WTC11 (cell line): Measurements from ENCODE around the gene ABHD13. TPM values are rescaled to one million over a fixed set of nuclear protein-coding genes. Genes with fewer than 3 reads are reported as not detected.

ENCODE experiments used
- ATAC-seq: fragments of 200-7000 bp; cut with Tn5 transposase; 2 replicates; pipeline ENCODE4 v1.10.0; 2021; ENCODE audit warnings: mild to moderate bottlenecking, moderate library complexity
- CTCF ChIA-PET: fragments of 300-600 bp; sonication (Branson Sonifier 250); formaldehyde crosslinking; loops from one replicate; lab custom pipeline; 2021; ENCODE audit warnings: antibody characterized with exemption; lab: Charles Lee
- POLR2A ChIA-PET: fragments of 350-600 bp; sonication (Branson Sonifier 250); formaldehyde crosslinking; loops from one replicate; lab custom pipeline; 2021; ENCODE audit warnings: antibody characterized with exemption; lab: Charles Lee
- DNase-seq: peaks from one replicate; pipeline ENCODE4 v3.0.0; 2021; ENCODE audit warnings: low spot score
- H3K27ac Mint-ChIP-seq: 2 replicates; pipeline ENCODE4 v1.8.0; 2021; ENCODE audit warnings: mixed read lengths
- H3K27me3 Mint-ChIP-seq: 2 replicates; pipeline ENCODE4 v1.8.0; 2021; ENCODE audit warnings: low read depth, mild to moderate bottlenecking, moderate library complexity, mixed read lengths
- H3K36me3 Mint-ChIP-seq: 2 replicates; pipeline ENCODE4 v1.8.0; 2021; ENCODE audit warnings: mixed read lengths
- H3K4me1 Mint-ChIP-seq: 2 replicates; pipeline ENCODE4 v1.8.0; 2022; ENCODE audit warnings: mixed read lengths
- H3K4me3 Mint-ChIP-seq: 2 replicates; pipeline ENCODE4 v1.8.0; 2021; ENCODE audit warnings: mild to moderate bottlenecking, moderate library complexity, mixed read lengths
- H3K9me3 Mint-ChIP-seq: 2 replicates; pipeline ENCODE4 v1.8.0; 2021; ENCODE audit warnings: mixed read lengths
- CREM ChIP-seq: sonication (generic); formaldehyde crosslinking; IDR thresholded peaks from 2 replicates; pipeline ENCODE4 v1.8.1; 2022; ENCODE audit warnings: mild to moderate bottlenecking, missing genetic modification reagents, moderate library complexity
- ELF4 ChIP-seq: sonication (generic); formaldehyde crosslinking; IDR thresholded peaks from 2 replicates; pipeline ENCODE4 v1.8.1; 2022; ENCODE audit warnings: low read depth, mild to moderate bottlenecking, moderate library complexity, missing genetic modification reagents
- EMX1 ChIP-seq: fragments of 250-450 bp; sonication (Bioruptor Pico); IDR thresholded peaks from 2 replicates; pipeline ENCODE4 v1.8.0; 2021; ENCODE audit warnings: mild to moderate bottlenecking
- ETV6 ChIP-seq: sonication (generic); formaldehyde crosslinking; IDR thresholded peaks from 2 replicates; pipeline ENCODE4 v1.8.1; 2022; ENCODE audit warnings: mild to moderate bottlenecking, missing genetic modification reagents
- FOXK1 ChIP-seq: sonication (generic); formaldehyde crosslinking; IDR thresholded peaks from 2 replicates; pipeline ENCODE4 v1.8.0; 2022; ENCODE audit warnings: mild to moderate bottlenecking, moderate library complexity, missing genetic modification reagents
- NR2C2 ChIP-seq: sonication (generic); formaldehyde crosslinking; IDR thresholded peaks from 2 replicates; pipeline ENCODE4 v1.8.0; 2022; ENCODE audit warnings: mild to moderate bottlenecking, missing genetic modification reagents
- SP1 ChIP-seq: sonication (generic); formaldehyde crosslinking; conservative IDR thresholded peaks from 2 replicates; pipeline ENCODE4 v1.8.1; 2022; ENCODE audit warnings: missing genetic modification reagents
- STAT6 ChIP-seq: sonication (generic); formaldehyde crosslinking; conservative IDR thresholded peaks from 2 replicates; pipeline ENCODE4 v1.8.1; 2023; ENCODE audit warnings: mild to moderate bottlenecking, low read depth, missing genetic modification reagents, moderate library complexity
- TEAD1 ChIP-seq: sonication (generic); formaldehyde crosslinking; IDR thresholded peaks from 2 replicates; pipeline ENCODE4 v1.8.0; 2022; ENCODE audit warnings: mild to moderate bottlenecking, missing genetic modification reagents
- ZNF232 ChIP-seq: sonication (generic); formaldehyde crosslinking; IDR thresholded peaks from 2 replicates; pipeline ENCODE4 v1.8.0; 2022; ENCODE audit warnings: mild to moderate bottlenecking, missing genetic modification reagents
- ZNF416 ChIP-seq: fragments of 250-450 bp; sonication (Bioruptor Pico); IDR thresholded peaks from 2 replicates; pipeline ENCODE4 v1.9.0; 2021; ENCODE audit warnings: mild to moderate bottlenecking, inconsistent platforms
- ZNF671 ChIP-seq: fragments of 250-450 bp; sonication (Bioruptor Pico); IDR thresholded peaks from 2 replicates; pipeline ENCODE4 v1.8.0; 2021; ENCODE audit warnings: mild to moderate bottlenecking
- total RNA-seq: library from RNA; stranded (reverse); gene quantifications from 3 replicates; pipeline ENCODE4 v1.2.3, GENCODE V29; 2021
- TF ChIP-seq, protein P1 (sequence below): sonication (generic); formaldehyde crosslinking; IDR thresholded peaks from 2 replicates; pipeline ENCODE4 v1.8.1; 2023; ENCODE audit warnings: mild to moderate bottlenecking, missing genetic modification reagents, moderate library complexity
- TF ChIP-seq, protein P2 (sequence below): sonication (generic); formaldehyde crosslinking; IDR thresholded peaks from 2 replicates; pipeline ENCODE4 v1.8.1; 2022; ENCODE audit warnings: mild to moderate bottlenecking, moderate library complexity, missing genetic modification reagents
- TF ChIP-seq, protein P3 (sequence below): sonication (generic); formaldehyde crosslinking; IDR thresholded peaks from 2 replicates; pipeline ENCODE4 v1.8.1; 2023; ENCODE audit warnings: mild to moderate bottlenecking, missing genetic modification reagents
- TF ChIP-seq, protein P4 (sequence below): fragments of 250-450 bp; sonication (Bioruptor Pico); IDR thresholded peaks from 2 replicates; pipeline ENCODE4 v1.9.0; 2021; ENCODE audit warnings: mild to moderate bottlenecking
- TF ChIP-seq, protein P5 (sequence below): fragments of 250-450 bp; sonication (Bioruptor Pico); IDR thresholded peaks from 2 replicates; pipeline ENCODE4 v1.9.0; 2021; ENCODE audit warnings: moderate library complexity, mild to moderate bottlenecking, inconsistent platforms, borderline replicate concordance

The ABHD13 gene
- total RNA-seq, 1 experiment from 2014 or later, result 5.4 TPM

DNA sequence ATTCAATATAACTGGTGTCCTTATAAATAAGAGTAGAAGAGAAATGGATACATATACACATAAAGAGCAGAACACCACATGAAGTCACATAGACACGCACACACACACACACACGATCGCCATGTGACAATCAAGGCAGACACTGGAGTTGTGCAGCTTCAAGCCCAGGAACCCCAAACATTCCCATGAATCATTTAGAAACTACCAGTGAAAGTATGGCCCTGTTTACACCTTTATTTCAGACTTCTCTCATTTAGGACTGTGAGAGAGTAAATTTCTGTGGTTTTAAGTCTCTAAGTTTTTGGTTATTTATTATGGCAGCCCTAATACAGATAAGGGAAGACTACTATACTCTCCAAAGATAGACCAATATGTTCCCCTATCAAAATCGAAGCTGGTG lies 31.0 kb downstream of the ABHD13 start (continued):
- TF ChIP-seq STAT6 (CRISPR knock-in tag) (no peak), ZNF416 (no peak)

DNA sequence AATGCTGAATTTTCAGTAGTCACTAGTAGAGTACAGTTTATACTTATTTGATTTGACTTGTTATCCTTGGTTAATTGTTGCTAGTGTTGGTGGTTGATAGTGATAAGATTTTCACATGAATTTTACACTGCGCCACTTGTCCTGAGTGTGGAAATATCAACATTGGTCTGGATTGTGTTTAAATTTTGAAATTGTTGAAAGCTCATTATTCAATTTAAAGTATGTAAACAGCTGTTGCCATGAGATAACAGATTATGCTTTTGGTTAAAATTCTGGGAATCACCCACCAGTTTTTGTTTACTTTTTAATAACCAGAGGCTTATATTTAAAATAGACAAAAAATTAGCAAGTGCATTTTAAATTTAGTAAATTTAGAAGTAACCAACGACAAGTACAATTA lies 39.1 kb downstream of the ABHD13 start:
- Mint-ChIP-seq H3K4me1 (no peaks in the 10 kb centered on the region), H3K9me3 (peaks cover under 1% of the 10 kb centered on the region), H3K4me3 (no peak overlapping the region), H3K27me3 (no peaks in the 10 kb centered on the region), H3K27ac (no peak overlapping the region), H3K36me3 (no peaks in the 10 kb centered on the region; the same call in 1 of the 2 replicates)
- TF ChIP-seq, protein P1, sequence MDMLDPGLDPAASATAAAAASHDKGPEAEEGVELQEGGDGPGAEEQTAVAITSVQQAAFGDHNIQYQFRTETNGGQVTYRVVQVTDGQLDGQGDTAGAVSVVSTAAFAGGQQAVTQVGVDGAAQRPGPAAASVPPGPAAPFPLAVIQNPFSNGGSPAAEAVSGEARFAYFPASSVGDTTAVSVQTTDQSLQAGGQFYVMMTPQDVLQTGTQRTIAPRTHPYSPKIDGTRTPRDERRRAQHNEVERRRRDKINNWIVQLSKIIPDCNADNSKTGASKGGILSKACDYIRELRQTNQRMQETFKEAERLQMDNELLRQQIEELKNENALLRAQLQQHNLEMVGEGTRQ (CRISPR knock-in tag), result no peak
- TF ChIP-seq, protein P2, sequence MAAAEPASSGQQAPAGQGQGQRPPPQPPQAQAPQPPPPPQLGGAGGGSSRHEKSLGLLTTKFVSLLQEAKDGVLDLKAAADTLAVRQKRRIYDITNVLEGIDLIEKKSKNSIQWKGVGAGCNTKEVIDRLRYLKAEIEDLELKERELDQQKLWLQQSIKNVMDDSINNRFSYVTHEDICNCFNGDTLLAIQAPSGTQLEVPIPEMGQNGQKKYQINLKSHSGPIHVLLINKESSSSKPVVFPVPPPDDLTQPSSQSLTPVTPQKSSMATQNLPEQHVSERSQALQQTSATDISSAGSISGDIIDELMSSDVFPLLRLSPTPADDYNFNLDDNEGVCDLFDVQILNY (CRISPR knock-in tag), result no peak
- no peak for TF ChIP-seq TEAD1 (CRISPR knock-in tag)
- ChIA-PET POLR2A (no interaction called here), CTCF (no interaction called here)
- DNase-seq (no peak), ATAC-seq (no peak)

DNA sequence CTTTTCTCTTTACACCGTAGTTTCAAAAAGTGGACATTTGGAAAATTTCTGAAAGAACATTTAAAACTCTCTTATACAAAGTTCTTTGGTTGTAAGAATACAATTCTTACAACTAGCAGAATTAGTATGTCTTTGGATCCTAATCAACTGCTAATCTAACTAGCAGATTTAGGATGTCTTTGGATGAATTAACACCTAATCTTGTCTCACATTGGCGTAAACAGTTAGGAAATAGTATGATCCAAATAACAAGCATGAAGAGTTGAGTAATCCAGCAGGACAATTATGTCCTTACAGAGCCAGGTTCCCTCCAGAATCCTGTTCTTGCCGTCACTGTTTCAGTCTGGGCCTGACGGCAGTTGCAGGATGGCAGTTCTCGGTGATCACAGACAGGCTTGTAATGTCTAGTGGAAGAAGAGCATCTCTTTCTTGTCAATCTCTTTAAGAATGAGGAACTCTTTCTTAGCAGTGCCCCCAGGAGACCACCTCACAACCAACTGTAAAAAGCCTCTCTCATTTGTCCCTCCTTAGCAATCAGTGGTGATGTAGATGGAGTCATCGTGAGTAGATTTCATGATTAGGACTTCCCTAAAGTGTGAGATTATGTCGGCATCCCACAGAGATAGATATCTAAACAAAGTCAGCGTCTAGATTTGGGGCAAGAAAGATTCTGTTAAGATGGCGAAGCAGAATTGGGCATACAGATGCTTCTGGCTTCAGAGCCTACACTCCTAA lies 45.6 kb downstream of the ABHD13 start:
- ATAC-seq (no peak), DNase-seq (no peak)
- Mint-ChIP-seq H3K27ac (no peak overlapping the region), H3K4me3 (no peak overlapping the region), H3K9me3 (no peaks in the 10 kb centered on the region), H3K27me3 (no peaks in the 10 kb centered on the region), H3K36me3 (no peaks in the 10 kb centered on the region), H3K4me1 (no peaks in the 10 kb centered on the region)
- POLR2A ChIA-PET, result no interaction called here
- TF ChIP-seq, protein P3, sequence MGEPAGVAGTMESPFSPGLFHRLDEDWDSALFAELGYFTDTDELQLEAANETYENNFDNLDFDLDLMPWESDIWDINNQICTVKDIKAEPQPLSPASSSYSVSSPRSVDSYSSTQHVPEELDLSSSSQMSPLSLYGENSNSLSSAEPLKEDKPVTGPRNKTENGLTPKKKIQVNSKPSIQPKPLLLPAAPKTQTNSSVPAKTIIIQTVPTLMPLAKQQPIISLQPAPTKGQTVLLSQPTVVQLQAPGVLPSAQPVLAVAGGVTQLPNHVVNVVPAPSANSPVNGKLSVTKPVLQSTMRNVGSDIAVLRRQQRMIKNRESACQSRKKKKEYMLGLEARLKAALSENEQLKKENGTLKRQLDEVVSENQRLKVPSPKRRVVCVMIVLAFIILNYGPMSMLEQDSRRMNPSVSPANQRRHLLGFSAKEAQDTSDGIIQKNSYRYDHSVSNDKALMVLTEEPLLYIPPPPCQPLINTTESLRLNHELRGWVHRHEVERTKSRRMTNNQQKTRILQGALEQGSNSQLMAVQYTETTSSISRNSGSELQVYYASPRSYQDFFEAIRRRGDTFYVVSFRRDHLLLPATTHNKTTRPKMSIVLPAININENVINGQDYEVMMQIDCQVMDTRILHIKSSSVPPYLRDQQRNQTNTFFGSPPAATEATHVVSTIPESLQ (CRISPR knock-in tag), result no peak
- TF ChIP-seq ZNF232 (CRISPR knock-in tag), result no peak
- TF ChIP-seq, protein P4, sequence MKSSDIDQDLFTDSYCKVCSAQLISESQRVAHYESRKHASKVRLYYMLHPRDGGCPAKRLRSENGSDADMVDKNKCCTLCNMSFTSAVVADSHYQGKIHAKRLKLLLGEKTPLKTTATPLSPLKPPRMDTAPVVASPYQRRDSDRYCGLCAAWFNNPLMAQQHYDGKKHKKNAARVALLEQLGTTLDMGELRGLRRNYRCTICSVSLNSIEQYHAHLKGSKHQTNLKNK (CRISPR knock-in tag), result no peak
- no peak for TF ChIP-seq ELF4 (CRISPR knock-in tag)
- TF ChIP-seq EMX1 (CRISPR knock-in tag), result no peak
- TF ChIP-seq NR2C2 (CRISPR knock-in tag), result no peak
- no peak for TF ChIP-seq CREM
- TF ChIP-seq, protein P5, sequence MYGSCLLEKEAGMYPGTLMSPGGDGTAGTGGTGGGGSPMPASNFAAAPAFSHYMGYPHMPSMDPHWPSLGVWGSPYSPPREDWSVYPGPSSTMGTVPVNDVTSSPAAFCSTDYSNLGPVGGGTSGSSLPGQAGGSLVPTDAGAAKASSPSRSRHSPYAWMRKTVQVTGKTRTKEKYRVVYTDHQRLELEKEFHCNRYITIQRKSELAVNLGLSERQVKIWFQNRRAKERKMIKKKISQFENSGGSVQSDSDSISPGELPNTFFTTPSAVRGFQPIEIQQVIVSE (CRISPR knock-in tag), result no peak
- TF ChIP-seq SP1 (CRISPR knock-in tag), result no peak
- TF ChIP-seq FOXK1 (CRISPR knock-in tag), result no peak
- no peak for TF ChIP-seq ETV6 (CRISPR knock-in tag)
- no peak for TF ChIP-seq ZNF671 (CRISPR knock-in tag)
- CTCF ChIA-PET, result no interaction called here
